Measurements from ENCODE around the gene P3H4.
"Not testable (repeated sequence)": the region's sequence is repeated elsewhere in the genome, so short reads cannot be mapped to it uniquely, and the experiment has no call there.

The P3H4 gene

GRCh38 chr17:41811549-41812380 lies at the start of gene P3H4:
TSS of gene P3H4 (minus strand) at chr17:41811949. CDS start at chr17:41811915, 34 bp downstream.
- Mint-ChIP-seq H3K4me3 (peak within 1 kb of the TSS; percentile 93), H3K27ac (peak within 1 kb of the TSS; percentile 68), H3K36me3 (no peaks in the 10 kb centered on the region), H3K27me3 (peaks cover 6% of the 10 kb centered on the region), H3K4me1 (peaks cover 13% of the 10 kb centered on the region), H3K9me3 (no peaks in the 10 kb centered on the region)
- peak; percentile 72 to 90 for DNase-seq (ENCODE audit: low spot score in 2 of 2)
- peak; percentile 91 for ATAC-seq (ENCODE audit: low read depth)

- H3K4me3 Mint-ChIP-seq, result no peak overlapping the region
Observed at GRCh38 chr17:41860254-41860931, 48.6 kb upstream of the P3H4 start.

GRCh38 chr17:41851382-41851781 lies 39.6 kb upstream of the P3H4 start:
- ATAC-seq (ENCODE audit: low read depth), result peak; percentile 53
- H3K27me3 Mint-ChIP-seq; H3K36me3 Mint-ChIP-seq; H3K4me3 Mint-ChIP-seq; H3K27ac Mint-ChIP-seq; H3K9me3 Mint-ChIP-seq; DNase-seq (ENCODE audit: low spot score in 2 of 2): not testable (repeated sequence)
- H3K4me1 Mint-ChIP-seq, result peaks cover 11% of the 10 kb centered on the region

More at GRCh38 chr17:41860254-41860931, 48.6 kb upstream of the P3H4 start:
- Mint-ChIP-seq H3K4me1 (peaks cover 10% of the 10 kb centered on the region), H3K9me3 (no peaks in the 10 kb centered on the region), H3K36me3 (peaks cover 4% of the 10 kb centered on the region), H3K27me3 (no peaks in the 10 kb centered on the region), H3K27ac (no peak overlapping the region)
- ATAC-seq (ENCODE audit: low read depth) (no peak), DNase-seq (ENCODE audit: low spot score in 2 of 2) (no peak)

- Mint-ChIP-seq H3K36me3 (peaks cover 3% of the 10 kb centered on the region), H3K27ac (no peak overlapping the region), H3K27me3 (no peaks in the 10 kb centered on the region), H3K4me1 (peaks cover 14% of the 10 kb centered on the region), H3K9me3 (no peaks in the 10 kb centered on the region), H3K4me3 (no peak overlapping the region)
- DNase-seq (ENCODE audit: low spot score in 2 of 2) (no peak), ATAC-seq (ENCODE audit: low read depth) (no peak)
Observed at GRCh38 chr17:41849251-41849990, 37.7 kb upstream of the P3H4 start.

GRCh38 chr17:41848788-41849187 lies 37.0 kb upstream of the P3H4 start:
- H3K27ac Mint-ChIP-seq, result no peak overlapping the region
- H3K27me3 Mint-ChIP-seq, result no peaks in the 10 kb centered on the region
- H3K36me3 Mint-ChIP-seq, result peaks cover 2% of the 10 kb centered on the region
- H3K4me3 Mint-ChIP-seq, result no peak overlapping the region
- H3K9me3 Mint-ChIP-seq, result no peaks in the 10 kb centered on the region
- ATAC-seq (ENCODE audit: low read depth), result no peak
- H3K4me1 Mint-ChIP-seq, result peaks cover 14% of the 10 kb centered on the region
- no peak for DNase-seq (ENCODE audit: low spot score in 2 of 2)

GRCh38 chr17:41844971-41845370 lies 33.2 kb upstream of the P3H4 start:
- peaks cover 2% of the 10 kb centered on the region for H3K36me3 Mint-ChIP-seq
- no peak for ATAC-seq (ENCODE audit: low read depth)
- peaks cover 6% of the 10 kb centered on the region for H3K4me1 Mint-ChIP-seq
- no peak for DNase-seq (ENCODE audit: low spot score in 2 of 2)
- H3K27ac Mint-ChIP-seq, result no peak overlapping the region
- H3K9me3 Mint-ChIP-seq, result no peaks in the 10 kb centered on the region
- H3K4me3 Mint-ChIP-seq, result no peak overlapping the region
- H3K27me3 Mint-ChIP-seq, result no peaks in the 10 kb centered on the region

GRCh38 chr17:41840781-41841180 lies 29.0 kb upstream of the P3H4 start:
- H3K36me3 Mint-ChIP-seq; H3K27me3 Mint-ChIP-seq; H3K4me1 Mint-ChIP-seq; H3K4me3 Mint-ChIP-seq; H3K27ac Mint-ChIP-seq; H3K9me3 Mint-ChIP-seq; DNase-seq (ENCODE audit: low spot score in 2 of 2); ATAC-seq (ENCODE audit: low read depth): not testable (repeated sequence)

- not testable (repeated sequence) for ATAC-seq (ENCODE audit: low read depth); H3K4me1 Mint-ChIP-seq; DNase-seq (ENCODE audit: low spot score in 2 of 2); H3K27ac Mint-ChIP-seq; H3K9me3 Mint-ChIP-seq; H3K4me3 Mint-ChIP-seq; H3K36me3 Mint-ChIP-seq; H3K27me3 Mint-ChIP-seq
Observed at GRCh38 chr17:41839448-41839847, 27.7 kb upstream of the P3H4 start.

- DNase-seq (ENCODE audit: low spot score in 2 of 2) (no peak), ATAC-seq (ENCODE audit: low read depth) (no peak)
- Mint-ChIP-seq H3K9me3 (no peaks in the 10 kb centered on the region), H3K36me3 (peaks cover under 1% of the 10 kb centered on the region), H3K4me3 (peak within 1 kb of the TSS; percentile 80), H3K4me1 (peaks cover 7% of the 10 kb centered on the region), H3K27ac (peak within 1 kb of the TSS; percentile 41), H3K27me3 (peaks cover 2% of the 10 kb centered on the region)
Observed at GRCh38 chr17:41837761-41838538, 26.2 kb upstream of the P3H4 start, which contains the start of gene KLHL10. TSS of gene KLHL10 (plus strand) at chr17:41837825. CDS start at chr17:41837933, 108 bp downstream.

GRCh38 chr17:41836550-41837196 lies 24.9 kb upstream of the P3H4 start:
- Mint-ChIP-seq H3K4me3 (peak overlapping the region; percentile 80), H3K27ac (peak overlapping the region; percentile 41), H3K27me3 (peaks cover 2% of the 10 kb centered on the region), H3K4me1 (peaks cover 7% of the 10 kb centered on the region), H3K9me3 (no peaks in the 10 kb centered on the region), H3K36me3 (peaks cover 3% of the 10 kb centered on the region)
- ATAC-seq (ENCODE audit: low read depth) (no peak), DNase-seq (ENCODE audit: low spot score in 2 of 2) (no peak)

GRCh38 chr17:41835800-41836549 lies 24.2 kb upstream of the P3H4 start, which contains the start of gene NT5C3B:
TSS of gene NT5C3B (minus strand) at chr17:41836232. CDS start at chr17:41836193, 39 bp downstream.
- ATAC-seq (ENCODE audit: low read depth) (peak; percentile 85), DNase-seq (ENCODE audit: low spot score in 2 of 2) (peak; percentile 41 to 62)
- Mint-ChIP-seq H3K27me3 (peaks cover 2% of the 10 kb centered on the region), H3K27ac (peak within 1 kb of the TSS; percentile 63), H3K9me3 (no peaks in the 10 kb centered on the region), H3K4me1 (peaks cover 7% of the 10 kb centered on the region), H3K4me3 (peak within 1 kb of the TSS; percentile 85), H3K36me3 (peaks cover 6% of the 10 kb centered on the region)

- Mint-ChIP-seq H3K4me3 (peak overlapping the region; percentile 85), H3K27me3 (peaks cover 2% of the 10 kb centered on the region), H3K4me1 (peaks cover 7% of the 10 kb centered on the region), H3K27ac (peak overlapping the region; percentile 63), H3K9me3 (no peaks in the 10 kb centered on the region), H3K36me3 (peaks cover 11% of the 10 kb centered on the region)
- ATAC-seq (ENCODE audit: low read depth) (peak; percentile 37), DNase-seq (ENCODE audit: low spot score in 2 of 2) (no peak)
Observed at GRCh38 chr17:41835214-41835799, 23.6 kb upstream of the P3H4 start.
